Stomach (tissue), 9 donors: Measurements from ENCODE around the gene TCEANC2. TPM values are rescaled to one million over a fixed set of nuclear protein-coding genes. Genes with fewer than 3 reads are reported as not detected.

Experiments used
- DNase-seq, 2 donors: peaks; one replicate each; pipeline versions ENCODE4 v3.0.0 to v3.0.0-alpha.2; 2013 to 2019
- H3K27ac ChIP-seq, 5 donors: fragments of 200-600 bp in 4 of 5; sonication (generic) in 4 of 5; one replicate each; pipeline ENCODE4 v1.5.1; 2013 to 2019; ENCODE audit warnings: mild to moderate bottlenecking in 1 of 5, moderate library complexity in 1 of 5
- H3K27me3 ChIP-seq, 3 donors: fragments of 200-600 bp; sonication (generic); one replicate each; pipeline ENCODE4 v1.5.1; 2017 to 2019; ENCODE audit warnings: mixed run types in 1 of 3
- H3K36me3 ChIP-seq, 4 donors: fragments of 200-600 bp; sonication (generic); 1 replicate in 3 of 4; 2 replicates in 1 of 4; pipeline ENCODE4 v1.5.1; 2016 to 2019
- H3K4me1 ChIP-seq, 4 donors: fragments of 200-600 bp; sonication (generic); one replicate each; pipeline ENCODE4 v1.5.1; 2016 to 2019
- H3K4me3 ChIP-seq, 4 donors: fragments of 200-600 bp; sonication (generic) in 3 of 4; one replicate each; pipeline ENCODE4 v1.5.1; 2016 to 2019; ENCODE audit warnings: mild to moderate bottlenecking in 1 of 4
- H3K9me3 ChIP-seq, 4 donors: fragments of 200-600 bp; sonication (generic); one replicate each; pipeline ENCODE4 v1.5.1; 2016 to 2019
- EP300 ChIP-seq: sonication (generic); formaldehyde crosslinking; IDR thresholded peaks from one replicate; pipeline ENCODE4 v1.6.1; 2017; ENCODE audit warnings: antibody characterized with exemption
- POLR2A ChIP-seq, 4 donors: fragments of 450-650 bp; IDR thresholded peaks; one replicate each; pipeline ENCODE4 v1.6.1; 2016; ENCODE audit warnings: antibody characterized with exemption in 4 of 4, control low read depth in 2 of 4, mild to moderate bottlenecking in 1 of 4, moderate library complexity in 1 of 4
- POLR2AphosphoS5 ChIP-seq, 3 donors: sonication (generic); formaldehyde crosslinking; IDR thresholded peaks; one replicate each; pipeline ENCODE4 v1.6.1; 2016; ENCODE audit warnings: antibody characterized with exemption in 3 of 3
- WGBS, 5 donors: extraction: QIAGEN DNeasy Blood & Tissue Kit in 3 of 5; methylation state at CpG; one replicate each; pipeline versions ENCODE4 v1.1.5 to v1.1.7; 2013 to 2018; 5-methylcytosine and 5-hydroxymethylcytosine counted together
- intact Hi-C: fragments of 100-400 bp; cut with DNase I; formaldehyde crosslinking; loops from one replicate; pipeline ENCODE4 v1.15.1; 2023; ENCODE audit warnings: low total_unique reads
- polyA plus RNA-seq, 3 donors: library from polyadenylated mRNA; stranded (reverse); fragments of 200-250 nt; gene quantifications; one replicate each; pipeline ENCODE4 v1.2.3, GENCODE V29; 2013
- total RNA-seq, 5 donors: library from RNA; depleted of rRNA; stranded (reverse); fragments of >200 nt; gene quantifications; one replicate each; pipeline versions ENCODE4 v1.1.0 to v1.2.3, GENCODE V29; 2014 to 2016
- TF ChIP-seq, protein P1 (sequence below), 7 experiments: fragments of 450-650 bp in 4 of 7; fragments of 200-600 bp in 3 of 7; sonication (generic) in 3 of 7; IDR thresholded peaks; one replicate each; pipeline ENCODE4 v1.5.1; 2016 to 2019; ENCODE audit warnings: antibody characterized with exemption in 7 of 7, control low read depth in 2 of 7, mild to moderate bottlenecking in 1 of 7
- donor health status: healthy with polysubstance abuse.
- donor health status: Bipolar disorder and iron deficiency.
- donor health status: healthy.

TCEANC2 gene
- total and polyA plus RNA-seq, 8 donors: 1.8 to 8.8 (median 2.4) TPM

DNA sequence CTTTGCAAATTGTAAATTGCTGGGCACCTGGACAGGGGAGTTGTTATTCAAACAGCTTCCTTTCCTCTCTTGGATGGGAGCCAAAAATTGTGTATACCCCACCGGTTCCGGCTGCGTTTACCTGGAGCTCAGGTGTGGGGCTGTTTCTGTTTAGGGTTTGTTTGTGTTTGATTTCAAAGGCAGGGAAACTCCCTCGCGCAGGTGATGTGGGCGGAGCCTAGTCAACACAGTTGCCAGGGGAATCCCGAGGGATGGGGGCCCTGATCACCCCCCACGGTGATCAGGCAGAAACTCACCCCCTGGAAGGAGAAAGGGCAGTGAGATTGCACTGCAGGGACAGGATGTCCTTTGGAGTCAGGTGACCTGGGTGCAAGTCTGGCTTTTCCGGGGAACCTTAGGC is 71.1 kb downstream of the TCEANC2 start:
- DNase-seq: peak; percentile 53 to 84
- Histone ChIP-seq H3K27ac (peak overlapping the region in 3 of 5 donors; percentile 52 to 64 (median 57)), H3K4me1 (peaks cover 17 to 46% (median 34%) of the 10 kb centered on the region in 4 donors), H3K4me3 (no peak overlapping the region), H3K9me3 (no peaks in the 10 kb centered on the region), H3K27me3 (peaks cover 0 to 8% (median 0%) of the 10 kb centered on the region in 3 donors), H3K36me3 (no peaks in the 10 kb centered on the region)
- WGBS, 5 donors: 21 to 53% (median 33%) methylated on average over 8 to 9 of the region's 9 CpGs
- intact Hi-C loops: loop anchor here (10.0 kb wide), 1 partner anchor 370 kb away; no protein-coding TSS in a partner anchor
- TF ChIP-seq, protein P1, sequence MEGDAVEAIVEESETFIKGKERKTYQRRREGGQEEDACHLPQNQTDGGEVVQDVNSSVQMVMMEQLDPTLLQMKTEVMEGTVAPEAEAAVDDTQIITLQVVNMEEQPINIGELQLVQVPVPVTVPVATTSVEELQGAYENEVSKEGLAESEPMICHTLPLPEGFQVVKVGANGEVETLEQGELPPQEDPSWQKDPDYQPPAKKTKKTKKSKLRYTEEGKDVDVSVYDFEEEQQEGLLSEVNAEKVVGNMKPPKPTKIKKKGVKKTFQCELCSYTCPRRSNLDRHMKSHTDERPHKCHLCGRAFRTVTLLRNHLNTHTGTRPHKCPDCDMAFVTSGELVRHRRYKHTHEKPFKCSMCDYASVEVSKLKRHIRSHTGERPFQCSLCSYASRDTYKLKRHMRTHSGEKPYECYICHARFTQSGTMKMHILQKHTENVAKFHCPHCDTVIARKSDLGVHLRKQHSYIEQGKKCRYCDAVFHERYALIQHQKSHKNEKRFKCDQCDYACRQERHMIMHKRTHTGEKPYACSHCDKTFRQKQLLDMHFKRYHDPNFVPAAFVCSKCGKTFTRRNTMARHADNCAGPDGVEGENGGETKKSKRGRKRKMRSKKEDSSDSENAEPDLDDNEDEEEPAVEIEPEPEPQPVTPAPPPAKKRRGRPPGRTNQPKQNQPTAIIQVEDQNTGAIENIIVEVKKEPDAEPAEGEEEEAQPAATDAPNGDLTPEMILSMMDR (IDR thresholded peaks at IDR 0.05): no peak
- TF ChIP-seq POLR2AphosphoS5 (IDR thresholded peaks at IDR 0.05) (peak in 1 of 3 donors; percentile 10), POLR2A (IDR thresholded peaks at IDR 0.05) (no peak), EP300 (no peak)

DNA sequence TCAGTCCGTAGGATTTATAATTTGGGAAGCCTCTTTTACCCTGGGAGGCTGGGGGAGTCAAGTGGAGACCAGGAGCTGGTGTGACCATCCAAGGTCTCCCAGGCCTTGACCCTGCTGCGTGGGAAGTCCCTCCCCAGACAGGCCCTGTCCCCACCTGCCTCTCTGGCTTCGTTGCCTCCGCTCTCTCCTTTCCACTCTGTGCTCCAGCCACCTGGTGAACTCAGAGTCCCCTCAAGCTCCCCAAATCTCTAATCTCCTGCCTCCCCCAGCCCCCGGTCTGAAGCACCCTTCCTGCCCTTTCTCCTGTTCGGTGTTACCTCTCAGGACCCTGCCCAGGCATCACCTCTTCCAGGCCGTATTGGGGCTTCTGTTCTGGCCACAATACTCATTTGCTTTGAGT is 71.5 kb downstream of the TCEANC2 start:
- intact Hi-C loops: loop anchor here (10.0 kb wide), 1 partner anchor 370 kb away; no protein-coding TSS in a partner anchor
- TF ChIP-seq, protein P1 (IDR thresholded peaks at IDR 0.05): no peak
- TF ChIP-seq POLR2A (IDR thresholded peaks at IDR 0.05) (no peak), EP300 (no peak), POLR2AphosphoS5 (IDR thresholded peaks at IDR 0.05) (no peak)
- H3K27me3 ChIP-seq: peaks cover 0 to 8% (median 0%) of the 10 kb centered on the region in 3 donors
- H3K4me3 ChIP-seq: no peak overlapping the region
- no peaks in the 10 kb centered on the region for H3K36me3 ChIP-seq
- 78 to 85% (median 82%) methylated on average over 6 to 7 of the region's 7 CpGs for WGBS, 5 donors
- peaks cover 17 to 46% (median 34%) of the 10 kb centered on the region in 4 donors for H3K4me1 ChIP-seq
- DNase-seq: no peak
- H3K9me3 ChIP-seq: no peaks in the 10 kb centered on the region
- H3K27ac ChIP-seq: peak overlapping the region in 3 of 5 donors; percentile 52 to 64 (median 57)

DNA sequence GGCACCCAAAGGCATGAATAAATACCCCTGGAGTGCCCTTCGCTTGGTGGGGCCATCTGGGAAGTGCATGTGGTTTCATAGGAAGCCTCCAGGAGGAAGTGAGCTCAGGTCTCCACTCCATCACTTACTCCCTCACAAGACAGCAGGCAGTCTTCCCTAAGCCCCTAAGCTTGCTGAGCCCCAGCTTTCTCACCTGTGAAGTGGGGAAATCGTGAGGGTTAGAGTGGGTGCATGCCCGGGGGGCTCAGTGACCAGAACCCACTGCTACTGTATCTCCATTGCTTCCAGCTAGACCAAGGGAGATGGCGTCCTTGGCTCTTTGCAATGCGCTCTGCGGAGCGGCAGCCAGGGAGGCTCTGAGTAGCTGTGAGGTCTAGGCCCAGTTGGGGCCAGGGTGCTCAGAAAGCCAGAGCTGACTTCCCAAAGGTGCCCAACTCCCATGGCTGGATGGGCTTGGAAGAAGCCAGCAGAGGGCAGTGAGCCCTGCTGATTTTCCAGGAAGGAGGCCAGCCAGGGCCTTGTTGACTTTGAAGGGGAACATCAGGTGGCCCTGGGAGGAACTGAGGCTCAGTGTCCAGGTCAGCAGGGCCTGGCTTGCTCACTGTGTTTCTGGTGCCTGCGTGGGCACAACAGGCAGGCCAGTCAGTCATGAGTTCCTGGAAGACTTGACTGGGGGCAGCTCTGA is 72.1 kb downstream of the TCEANC2 start:
- TF ChIP-seq, protein P1 (IDR thresholded peaks at IDR 0.05): peak in 1 of 7 experiments; percentile 12
- no peak for TF ChIP-seq EP300
- Histone ChIP-seq H3K9me3 (no peaks in the 10 kb centered on the region), H3K27me3 (peaks cover 0 to 5% (median 0%) of the 10 kb centered on the region in 3 donors), H3K4me3 (no peak overlapping the region), H3K27ac (peak overlapping the region in 3 of 5 donors; percentile 52 to 64 (median 57)), H3K36me3 (no peaks in the 10 kb centered on the region), H3K4me1 (peaks cover 17 to 44% (median 33%) of the 10 kb centered on the region in 4 donors)
- intact Hi-C loops: loop anchor here (10.0 kb wide), 1 partner anchor 369 kb away; no protein-coding TSS in a partner anchor
- peak; percentile 55 to 63 for DNase-seq
- 80 to 87% (median 82%) methylated on average over 8 of the region's 8 CpGs for whole genome bisulfite sequencing, 5 donors

DNA sequence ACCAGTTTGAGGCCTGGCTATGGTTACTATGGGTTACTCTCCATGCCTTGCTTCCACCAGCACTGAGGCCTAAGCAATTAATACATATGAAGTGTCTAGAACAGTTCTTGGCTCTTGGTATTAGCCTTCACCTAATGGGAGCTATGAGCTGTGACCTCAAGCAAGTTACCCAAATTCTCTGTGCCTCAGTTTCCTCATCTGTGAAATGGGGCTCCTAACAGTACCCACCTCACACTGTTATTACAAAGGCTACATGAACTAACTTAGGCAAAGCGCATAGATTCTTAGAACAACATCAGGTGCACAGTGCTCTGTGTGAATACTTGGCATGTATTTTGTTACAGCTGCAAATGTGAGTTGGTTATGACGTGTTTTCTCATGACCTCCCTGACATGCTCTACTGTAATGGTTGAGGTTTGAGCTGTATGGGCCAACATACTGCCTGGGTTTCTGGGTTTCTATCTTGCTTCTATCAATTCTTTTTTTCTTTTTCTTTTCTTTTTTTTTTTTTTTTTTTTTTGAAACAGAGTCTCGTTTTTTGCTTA is 72.9 kb downstream of the TCEANC2 start:
- H3K36me3 ChIP-seq: no peaks in the 10 kb centered on the region
- no peak for DNase-seq
- WGBS, 5 donors: 81 to 90% (median 83%) methylated on average over 3 of the region's 3 CpGs
- H3K27ac ChIP-seq: peak overlapping the region in 2 of 5 donors; percentile 52 to 64
- H3K4me1 ChIP-seq: peaks cover 10 to 36% (median 25%) of the 10 kb centered on the region in 4 donors
- TF ChIP-seq POLR2A (IDR thresholded peaks at IDR 0.05): no peak
- TF ChIP-seq EP300: no peak
- TF ChIP-seq POLR2AphosphoS5 (IDR thresholded peaks at IDR 0.05): no peak
- TF ChIP-seq, protein P1 (IDR thresholded peaks at IDR 0.05): no peak
- no peak overlapping the region for H3K4me3 ChIP-seq
- no peaks in the 10 kb centered on the region for H3K27me3 ChIP-seq
- H3K9me3 ChIP-seq: no peaks in the 10 kb centered on the region
- intact Hi-C loops: loop anchor here (10.0 kb wide), 1 partner anchor 368 kb away; no protein-coding TSS in a partner anchor
